ENCODE data around the gene TMEM144.
A peak's percentile ranks its signal among the peaks of the same experiment; 100 is the strongest.
"Not testable (repeated sequence)": the region's sequence is repeated elsewhere in the genome, so short reads cannot be mapped to it uniquely, and the experiment has no call there.

Gene TMEM144

DNA sequence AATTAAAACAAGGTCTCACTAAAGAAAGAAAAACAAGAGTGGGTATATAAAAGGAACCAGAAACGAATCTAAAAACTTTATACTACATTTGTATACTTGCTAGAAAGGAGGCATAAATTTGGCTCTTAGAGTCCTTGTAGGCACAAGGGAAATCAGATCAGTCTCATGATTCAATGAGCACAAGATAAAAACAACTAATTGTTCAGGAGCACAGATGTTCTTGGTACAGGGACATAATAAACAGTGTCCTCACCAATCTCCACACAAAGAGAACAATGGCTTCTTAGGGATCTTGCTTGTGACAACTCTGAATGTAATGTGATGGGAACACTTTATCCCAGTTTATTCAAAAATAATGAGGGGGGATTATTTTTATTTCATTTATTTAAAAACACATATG is 28.3 kb downstream of the TMEM144 start:
- DNase-seq: no peak

DNA sequence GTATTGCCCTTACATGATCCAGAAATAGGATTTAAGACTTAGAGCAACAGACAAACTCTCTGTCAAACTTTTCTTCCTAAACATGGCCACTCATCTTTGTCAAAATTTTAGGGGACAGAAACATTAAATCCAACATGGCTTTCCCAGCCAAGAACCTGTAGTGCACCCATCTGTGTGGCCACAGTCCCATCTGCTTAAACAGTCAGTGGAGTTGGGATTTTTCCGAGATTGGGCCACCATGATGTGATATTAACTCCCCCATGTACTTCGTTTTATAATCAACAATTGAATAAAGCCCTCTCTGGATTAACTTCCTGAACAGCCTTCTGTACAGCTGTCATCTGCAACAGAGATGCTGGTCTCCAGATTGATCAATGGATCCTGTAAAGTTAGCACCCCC is 28.9 kb downstream of the TMEM144 start:
- DNase-seq: no peak

DNA sequence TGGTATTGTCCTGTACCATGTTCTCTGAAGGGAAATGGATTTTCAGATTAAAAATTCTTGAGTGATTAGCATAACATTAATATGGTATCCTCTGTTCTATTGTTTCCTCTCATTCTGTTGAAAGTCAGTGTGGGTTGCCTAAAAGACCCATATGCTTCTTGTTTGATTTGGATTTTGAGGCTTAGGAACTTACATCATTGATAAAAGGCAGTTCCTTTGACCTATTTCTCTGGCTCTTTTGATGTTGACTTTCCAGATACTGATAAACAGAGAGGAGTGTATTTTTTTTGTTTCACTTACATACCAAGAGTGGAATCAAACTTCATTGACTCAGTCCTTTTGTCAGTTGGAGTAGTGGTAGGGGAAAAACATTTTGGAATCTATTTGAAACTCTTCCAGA is 32.8 kb downstream of the TMEM144 start:
- DNase-seq: no peak

DNA sequence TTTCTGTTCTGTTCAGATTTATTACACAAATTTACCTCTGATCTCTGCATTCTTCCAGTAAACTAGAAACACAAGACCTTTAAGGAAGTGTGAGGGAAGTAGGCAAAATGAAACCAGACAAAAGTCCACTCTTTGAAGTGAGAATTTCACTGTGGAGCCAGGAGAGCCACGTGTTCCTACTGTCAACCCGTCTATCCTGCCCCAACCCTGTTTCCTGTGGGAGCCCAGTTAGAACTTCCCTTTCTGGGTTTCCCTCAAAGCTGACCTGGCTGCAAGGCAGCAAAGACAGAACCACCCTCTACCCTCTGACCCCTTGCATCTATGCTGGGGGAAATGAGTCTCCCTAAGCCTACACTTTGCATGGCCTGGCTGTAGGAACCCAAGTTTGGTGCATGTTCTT is 40.0 kb downstream of the TMEM144 start:
- DNase-seq: no peak

DNA sequence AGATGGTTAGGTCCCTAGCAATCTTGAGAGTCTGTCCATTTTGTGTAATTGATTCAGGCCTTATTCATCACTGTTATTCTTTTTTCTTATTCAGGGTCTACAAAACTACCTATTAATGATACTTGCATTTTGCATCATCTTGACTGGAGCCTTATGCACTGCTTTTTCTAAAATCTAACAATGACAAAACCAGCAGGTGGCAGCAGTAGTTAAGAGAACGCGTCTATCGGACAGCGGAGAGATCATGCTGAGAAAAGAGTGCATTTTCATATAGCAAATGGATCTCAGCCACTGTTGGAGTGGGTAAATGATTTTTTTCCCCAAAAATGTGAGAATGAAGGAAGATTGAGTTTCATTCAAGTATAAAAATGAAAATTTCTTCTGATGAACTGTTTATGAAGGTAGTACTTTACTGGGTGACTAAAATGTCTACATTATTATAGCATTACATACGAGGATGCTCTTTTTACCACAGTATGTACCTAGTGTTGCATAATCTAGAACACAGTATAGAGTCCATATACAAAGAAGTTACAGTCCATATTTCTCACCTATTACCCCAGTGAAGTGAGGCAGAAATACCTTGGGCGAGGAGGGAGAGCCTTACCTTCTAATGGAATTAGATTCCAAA is 43.2 kb downstream of the TMEM144 start:
- DNase-seq: peak; percentile 6 to 7

DNA sequence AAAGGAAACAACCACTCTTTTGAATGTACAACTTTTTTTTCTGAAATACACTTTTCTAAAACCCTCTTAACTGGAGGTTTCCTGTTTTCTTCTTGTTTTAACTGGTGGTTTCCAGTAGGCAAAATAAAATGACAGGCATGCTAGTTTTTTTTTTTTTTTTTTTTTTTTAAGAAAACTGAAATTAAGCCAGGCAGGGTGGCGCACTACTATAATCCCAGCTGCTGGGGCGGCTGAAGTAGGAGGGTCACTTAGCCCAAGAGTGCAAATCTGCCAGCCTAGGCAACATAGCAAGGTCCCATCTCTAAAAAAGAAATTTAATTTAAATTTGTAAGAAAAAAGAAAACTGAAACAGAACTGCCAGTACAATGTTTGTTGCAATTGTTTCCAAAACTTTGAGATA is 44.0 kb downstream of the TMEM144 start:
- no peak for DNase-seq

DNA sequence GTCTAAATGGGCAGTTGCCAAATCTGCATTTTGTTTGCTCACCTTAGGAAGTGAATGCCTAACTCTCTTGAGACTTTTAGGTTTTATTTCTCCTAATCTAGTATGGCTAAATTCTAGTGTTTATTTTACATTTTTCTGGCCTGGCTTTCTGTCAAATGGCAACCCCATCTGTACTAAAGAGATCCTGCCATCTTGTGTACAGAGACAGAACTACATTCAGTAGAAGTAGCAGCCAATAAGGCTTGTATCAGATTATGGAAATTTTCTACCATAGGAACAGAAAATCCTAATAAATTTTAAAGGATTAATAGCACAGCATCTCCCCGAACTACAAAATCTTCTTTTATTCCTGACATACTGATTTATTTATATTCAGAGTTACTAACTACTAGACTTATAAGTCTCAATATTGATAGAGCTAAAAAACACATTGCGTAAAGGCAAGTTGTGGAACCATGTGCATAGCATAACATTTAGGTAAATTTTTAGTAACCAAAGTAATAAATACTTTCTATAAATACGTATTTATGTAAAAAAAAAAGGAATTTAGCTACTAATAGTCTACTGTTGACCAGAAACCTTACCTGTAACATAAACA is 45.5 kb downstream of the TMEM144 start:
- no peak for DNase-seq

DNA sequence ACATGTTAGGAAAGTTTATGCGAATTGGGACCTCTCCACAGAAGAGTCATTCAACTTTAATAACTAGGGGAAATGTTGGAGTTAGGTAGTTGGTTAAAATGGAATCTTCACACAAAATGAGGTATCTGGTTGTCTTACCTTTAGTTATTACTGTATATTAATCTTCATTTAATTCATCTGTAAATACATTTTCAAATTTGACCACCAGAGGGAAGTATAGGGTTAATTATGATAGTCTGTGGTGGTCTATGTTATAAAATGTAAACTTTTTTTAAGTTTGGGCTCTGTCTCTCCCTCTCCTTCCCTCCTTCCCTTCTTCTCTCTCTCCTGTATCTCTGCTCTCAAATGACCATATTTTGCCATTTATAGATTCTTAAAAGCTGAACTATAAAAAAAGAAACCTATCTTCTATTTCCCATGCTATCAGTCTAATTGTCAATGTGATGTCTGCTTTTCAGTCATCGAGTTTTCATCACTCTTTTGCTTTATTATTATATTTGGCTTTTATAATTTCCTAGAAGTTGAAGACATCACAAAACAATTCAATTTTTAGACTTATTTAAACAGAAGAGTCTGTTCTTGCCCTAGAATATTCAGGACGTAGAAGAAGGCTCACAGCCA is 49.8 kb downstream of the TMEM144 start:
- no peak for DNase-seq

DNA sequence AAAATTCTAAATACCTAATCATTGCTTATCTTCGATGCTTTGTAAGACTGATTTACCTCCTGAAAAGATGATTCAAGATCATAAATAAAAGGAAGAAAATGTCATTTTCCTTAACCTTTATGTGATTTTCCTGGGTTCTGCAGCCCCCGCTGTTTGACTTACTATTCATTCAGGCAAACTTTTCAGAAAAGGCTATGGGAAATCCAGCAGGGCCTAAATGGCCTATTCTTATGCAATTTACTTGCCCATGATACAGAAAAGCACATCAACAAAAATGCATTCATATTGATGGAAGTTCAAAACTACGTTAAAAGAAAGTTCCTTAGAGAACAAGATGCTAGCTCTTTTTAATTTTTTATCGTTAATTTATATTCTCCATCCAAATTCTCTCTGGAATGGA is 51.2 kb downstream of the TMEM144 start:
- no peak for DNase-seq

DNA sequence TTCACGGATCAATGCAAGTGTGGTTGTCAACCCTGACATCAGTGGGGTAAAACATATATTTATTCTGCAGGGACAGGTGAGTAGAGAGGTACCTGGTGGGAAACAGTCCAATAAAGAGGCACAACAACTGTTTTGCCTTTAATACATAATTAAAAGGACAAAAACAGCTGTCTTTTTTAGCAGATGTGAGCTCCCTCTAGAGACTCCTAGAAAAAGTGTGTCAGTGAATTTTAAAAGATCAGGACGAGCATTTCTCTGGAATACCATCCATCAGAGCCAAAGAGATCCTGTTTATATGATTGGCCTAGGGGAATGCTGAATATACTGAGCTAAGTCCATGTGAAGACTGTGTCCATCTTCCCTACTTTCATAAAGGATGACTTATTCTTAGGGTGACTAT is 58.3 kb downstream of the TMEM144 start:
- DNase-seq: no peak

DNA sequence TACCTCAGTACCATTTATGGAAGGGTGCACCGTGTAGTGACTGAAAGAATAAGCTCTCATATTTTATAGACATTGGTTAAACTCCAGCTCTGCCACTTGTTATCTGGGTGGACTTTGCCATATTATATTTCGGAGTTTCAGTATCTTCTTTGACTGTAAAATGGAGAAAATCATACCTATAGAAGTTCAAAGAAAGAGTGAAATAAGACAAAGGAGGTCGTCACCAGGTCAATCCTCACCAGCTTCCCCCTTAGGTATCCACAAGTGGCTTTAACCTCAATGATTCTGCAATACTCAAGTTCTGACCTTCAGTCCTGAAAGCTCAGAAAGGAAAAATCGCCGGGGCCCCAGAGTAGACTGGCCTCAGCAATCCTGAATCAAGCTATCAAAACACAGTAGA is 64.3 kb downstream of the TMEM144 start:
- no peak for DNase-seq

DNA sequence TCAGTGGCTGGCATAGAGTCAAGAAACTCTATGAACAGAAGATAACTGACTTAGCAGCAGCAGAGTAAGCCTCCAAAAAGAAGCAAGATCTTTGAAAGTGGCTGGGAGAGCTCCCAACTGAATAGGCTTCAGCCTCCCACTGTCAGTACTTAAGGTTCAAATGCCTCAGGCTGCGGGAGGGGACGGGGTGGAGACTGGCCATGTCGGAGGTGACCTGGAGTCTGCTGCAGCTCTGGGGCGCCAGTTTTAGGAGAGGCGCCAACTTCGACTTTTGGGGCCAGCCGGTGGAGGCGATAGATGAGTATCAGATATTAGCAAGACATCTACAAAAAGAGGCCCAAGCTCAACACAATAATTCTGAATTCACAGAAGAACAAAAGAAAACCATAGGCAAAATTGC is 67.3 kb downstream of the TMEM144 start:
- DNase-seq: no peak

DNA sequence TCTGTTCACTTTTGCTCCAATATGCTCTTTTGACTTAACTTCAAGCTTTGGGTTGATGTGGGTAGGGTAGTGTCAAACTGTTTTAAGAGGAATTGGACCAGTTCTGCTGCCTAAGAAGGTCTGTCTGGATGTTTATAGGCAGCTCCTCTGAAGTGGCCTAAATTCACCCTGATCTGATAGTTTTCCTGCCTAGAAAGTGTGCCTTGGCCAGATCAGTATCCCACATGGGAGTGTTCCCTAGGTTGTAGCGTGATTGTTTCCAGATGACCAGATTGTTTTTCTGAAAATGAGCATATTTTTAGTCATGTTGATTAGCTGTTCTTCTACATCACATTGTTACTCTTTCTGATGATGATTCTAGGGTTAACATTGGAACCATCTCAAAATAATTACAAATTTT is 68.8 kb downstream of the TMEM144 start:
- not testable (repeated sequence) for DNase-seq

DNA sequence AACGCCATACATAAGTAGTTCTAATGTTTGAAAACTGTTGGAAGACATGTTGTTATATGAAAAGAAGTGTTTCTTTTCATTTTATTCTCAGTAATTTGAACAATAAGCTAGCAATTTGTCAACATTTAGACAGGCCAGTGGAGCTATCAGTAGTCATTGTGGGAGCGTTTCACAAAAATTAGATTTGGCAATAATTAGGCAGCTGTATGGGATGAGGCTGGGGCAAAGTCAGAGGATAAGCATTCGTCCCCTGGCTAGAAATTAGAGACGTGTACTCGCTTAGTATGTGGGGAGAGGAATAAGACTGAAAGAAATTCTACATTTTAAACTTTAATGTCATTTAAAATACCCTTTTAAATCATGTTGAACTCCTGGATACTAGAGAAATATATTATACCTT is 70.6 kb downstream of the TMEM144 start:
- no peak for DNase-seq

DNA sequence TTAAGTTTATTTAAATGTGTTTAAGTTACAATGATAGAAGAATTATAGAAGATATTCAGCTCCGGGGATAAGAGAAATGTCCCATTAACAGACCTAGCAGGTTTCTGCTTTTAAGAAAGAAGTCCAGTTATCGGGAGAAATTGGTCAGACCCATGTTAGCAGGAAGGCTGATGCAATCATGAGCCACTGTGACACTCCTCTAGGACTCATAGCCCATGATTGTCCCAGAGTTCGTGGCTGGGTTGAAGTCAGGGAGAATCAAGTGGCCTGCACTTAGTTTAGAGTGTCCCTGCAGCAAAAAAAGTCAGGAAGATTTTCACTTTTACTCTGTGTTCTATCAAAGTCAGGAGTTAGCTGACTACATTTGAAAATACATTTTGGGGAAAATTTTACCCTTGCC is 72.0 kb downstream of the TMEM144 start:
- DNase-seq: no peak

DNA sequence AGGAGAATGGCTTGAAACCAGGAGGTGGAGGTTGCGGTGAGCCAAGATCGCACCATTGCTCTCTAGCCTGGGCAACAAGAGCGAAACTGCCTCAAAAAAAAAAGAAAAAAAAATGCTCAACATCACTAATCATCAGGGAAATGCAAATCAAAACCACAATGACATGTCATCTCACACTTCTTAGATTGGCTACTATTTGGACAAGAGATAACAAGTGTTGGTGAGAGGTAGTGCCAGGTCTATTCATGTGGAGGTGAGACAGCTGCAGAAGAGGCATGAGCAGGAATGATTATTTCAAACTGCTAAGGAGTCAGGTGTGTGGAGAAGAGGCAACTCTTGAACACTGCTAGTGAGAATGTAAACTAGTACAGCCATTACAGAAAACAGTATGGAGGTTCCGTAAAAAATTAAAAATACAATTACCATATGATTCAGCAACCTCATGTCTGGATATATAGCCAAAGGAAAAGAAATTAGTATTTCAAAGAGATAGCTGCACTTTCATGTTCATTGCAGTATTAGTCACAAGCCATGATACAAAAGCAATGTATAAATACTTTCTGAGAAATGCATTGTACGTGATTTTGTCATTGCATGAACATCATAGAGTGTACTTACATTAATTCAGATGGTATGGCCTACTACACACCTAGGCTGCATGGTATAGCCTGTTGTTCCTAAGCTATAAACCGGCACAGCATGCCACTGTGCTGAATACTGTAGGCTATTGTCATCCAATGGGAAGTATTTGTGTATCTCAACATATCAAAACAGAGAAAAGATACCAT is 75.3 kb downstream of the TMEM144 start:
- no peak for DNase-seq

DNA sequence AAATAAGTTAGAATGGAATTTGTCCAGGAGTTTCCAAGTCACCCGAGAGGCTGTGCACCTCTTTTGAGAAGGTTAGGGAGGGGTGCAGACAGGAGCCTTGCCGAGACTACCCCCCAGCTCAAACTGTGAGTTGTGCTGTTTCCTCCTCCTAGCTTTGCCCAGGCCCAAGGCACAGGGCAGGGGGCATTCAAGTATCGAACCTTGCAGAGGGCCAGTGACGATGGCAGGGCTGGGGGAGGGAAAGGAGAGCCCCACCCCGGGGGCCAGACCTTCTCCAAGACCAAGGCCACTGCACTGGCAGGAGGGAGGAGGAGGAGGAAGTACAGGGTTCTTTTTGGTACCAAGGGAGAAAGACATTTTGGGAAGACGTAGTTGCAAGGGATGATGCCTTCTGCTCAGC is 80.6 kb downstream of the TMEM144 start:
- no peak for DNase-seq

DNA sequence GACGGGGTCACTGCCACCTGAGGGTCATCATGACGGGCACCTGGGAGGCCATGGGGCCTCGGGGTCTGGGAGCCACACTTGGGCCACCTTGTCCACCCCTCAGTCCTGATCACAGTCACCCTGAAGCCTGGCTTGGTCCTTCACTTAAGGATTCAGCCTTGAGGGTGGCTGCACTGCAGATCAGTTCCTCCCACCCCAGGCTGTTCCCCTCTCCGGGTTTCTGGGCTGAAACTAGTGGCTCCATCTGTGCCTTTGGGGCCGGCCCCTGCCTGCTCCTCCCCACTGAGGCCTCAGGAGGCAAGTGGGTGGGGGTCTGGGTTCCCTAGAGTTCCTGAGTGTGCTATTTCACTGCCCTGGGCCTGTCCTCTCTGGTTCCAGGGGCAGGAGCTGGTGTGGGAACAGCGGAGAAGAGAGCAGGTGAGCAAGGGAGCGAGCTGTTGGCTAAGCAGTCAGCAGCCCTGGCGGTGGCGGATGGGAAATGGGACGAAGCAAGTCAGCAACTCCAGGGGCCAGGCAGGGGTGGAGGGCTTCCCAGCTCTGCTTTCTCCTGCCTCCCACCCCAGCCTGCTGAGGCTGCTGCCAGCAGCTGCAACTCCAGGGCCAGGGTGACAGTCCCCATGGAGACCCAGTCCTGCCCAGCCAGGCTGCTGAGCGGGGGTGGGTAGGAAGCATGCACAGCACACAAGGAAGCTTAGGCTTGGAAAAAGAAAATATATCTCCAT is 81.2 kb downstream of the TMEM144 start:
- no peak for DNase-seq

DNA sequence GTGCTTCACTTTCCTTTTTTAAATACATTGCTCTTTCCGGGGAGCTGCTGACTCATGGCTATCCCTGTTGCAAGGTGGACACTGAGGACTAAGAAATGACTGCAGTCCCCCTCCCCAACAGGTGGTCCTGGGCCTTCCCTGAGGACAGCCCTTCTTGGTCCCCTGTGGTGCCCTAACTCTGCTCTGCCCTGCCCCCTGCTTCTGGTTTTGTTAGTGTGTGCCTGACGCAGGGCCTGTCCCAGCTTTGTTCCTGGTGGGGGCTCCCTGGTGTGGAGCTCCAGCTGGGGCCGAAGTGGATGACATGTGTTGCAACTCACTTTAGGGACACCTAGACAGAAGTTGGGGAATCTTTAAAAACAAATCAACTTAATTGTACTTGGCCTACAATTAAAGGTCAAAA is 81.9 kb downstream of the TMEM144 start:
- DNase-seq: no peak

DNA sequence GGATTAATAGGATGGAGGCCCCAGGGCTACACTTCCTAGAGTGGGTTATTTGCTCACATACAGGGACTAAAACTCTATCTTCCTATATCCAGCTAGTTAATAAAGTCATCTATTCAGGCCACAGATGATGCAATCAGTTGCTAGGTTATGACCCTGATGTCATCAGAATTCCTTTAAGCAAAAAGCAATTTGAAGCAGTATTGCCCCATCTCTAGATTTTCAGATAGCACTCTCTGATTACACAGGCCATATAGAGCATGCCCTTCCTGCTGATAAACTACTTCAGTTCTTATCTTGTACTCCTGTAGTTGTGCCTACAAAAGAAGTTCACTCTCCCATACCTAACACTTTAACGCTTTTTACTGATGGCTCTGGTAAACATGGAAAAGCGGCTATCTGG is 84.8 kb downstream of the TMEM144 start:
- DNase-seq: no peak

DNA sequence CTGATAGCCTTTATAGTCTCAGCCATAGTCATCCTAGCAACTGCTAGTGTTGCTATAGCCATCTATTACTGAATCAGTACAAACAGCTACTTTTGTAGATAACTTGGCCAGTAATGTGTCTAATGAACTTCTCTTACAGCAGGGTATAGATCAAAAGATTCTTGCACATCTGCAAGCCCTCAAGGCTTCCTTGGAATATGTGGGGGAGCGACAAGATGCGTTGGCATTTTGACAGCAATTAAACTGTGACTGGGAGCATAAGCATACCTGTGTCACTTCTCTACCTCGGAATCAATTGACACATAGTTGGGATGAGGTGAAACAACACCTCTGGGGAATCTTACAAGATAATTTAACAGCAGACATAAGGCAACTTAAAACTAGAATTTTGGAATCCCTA is 87.6 kb downstream of the TMEM144 start:
- DNase-seq: no peak

DNA sequence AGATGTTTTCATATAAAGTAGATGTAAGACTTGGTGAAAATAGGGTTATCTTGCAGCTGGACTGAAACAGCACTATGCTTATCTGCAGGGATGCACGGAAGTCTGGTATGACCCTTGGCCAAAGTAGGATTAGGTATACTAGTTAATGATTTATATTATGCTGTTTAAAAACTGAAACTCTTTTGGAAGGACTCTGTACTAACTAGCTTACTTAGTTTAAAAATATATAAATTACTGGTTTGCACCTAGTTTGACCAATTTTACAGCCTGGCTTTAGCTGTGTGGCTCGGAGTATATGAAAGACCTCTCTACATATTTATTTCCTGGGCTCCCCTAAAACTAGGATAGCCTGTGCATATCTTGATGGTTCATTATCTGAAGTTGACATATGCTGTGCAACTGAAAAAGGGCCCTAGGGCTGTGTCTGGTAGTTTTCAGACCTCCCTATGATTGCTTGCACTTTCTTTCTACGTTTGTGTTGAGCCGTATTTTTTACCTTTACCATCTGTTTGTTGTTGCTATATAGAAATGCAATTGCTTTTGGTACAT is 89.2 kb downstream of the TMEM144 start:
- DNase-seq: no peak

DNA sequence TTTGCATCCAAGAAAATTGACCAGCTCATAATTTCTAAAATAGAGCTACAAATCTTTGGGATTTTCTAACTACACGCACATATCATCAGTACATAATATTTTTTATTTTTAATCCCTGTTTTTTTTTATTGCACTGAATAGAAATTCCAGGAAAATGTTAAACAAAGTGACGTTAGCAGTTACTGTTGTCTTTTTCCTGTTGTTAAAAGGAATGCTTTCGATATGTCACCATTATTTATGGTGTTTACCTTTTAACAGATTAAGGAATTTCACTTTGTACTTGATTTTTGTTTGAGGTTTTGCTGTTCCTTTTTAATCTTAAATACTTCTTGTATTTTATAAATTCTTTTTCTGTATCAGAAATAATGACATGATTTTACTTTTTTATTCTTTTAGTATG is 89.7 kb downstream of the TMEM144 start:
- no peak for DNase-seq
